Activated CD4-positive, alpha-beta T cell treated with anti-CD3 and anti-CD28 coated beads for 24 hours (primary cell): ENCODE results near the gene CRYZL1.

ENCODE experiments used
- DNase-seq, 2 donors: peaks; one replicate each; pipeline ENCODE4 v3.0.0-alpha.2; 2020; ENCODE audit warnings: low read depth in 2 of 2

The CRYZL1 gene

DNA sequence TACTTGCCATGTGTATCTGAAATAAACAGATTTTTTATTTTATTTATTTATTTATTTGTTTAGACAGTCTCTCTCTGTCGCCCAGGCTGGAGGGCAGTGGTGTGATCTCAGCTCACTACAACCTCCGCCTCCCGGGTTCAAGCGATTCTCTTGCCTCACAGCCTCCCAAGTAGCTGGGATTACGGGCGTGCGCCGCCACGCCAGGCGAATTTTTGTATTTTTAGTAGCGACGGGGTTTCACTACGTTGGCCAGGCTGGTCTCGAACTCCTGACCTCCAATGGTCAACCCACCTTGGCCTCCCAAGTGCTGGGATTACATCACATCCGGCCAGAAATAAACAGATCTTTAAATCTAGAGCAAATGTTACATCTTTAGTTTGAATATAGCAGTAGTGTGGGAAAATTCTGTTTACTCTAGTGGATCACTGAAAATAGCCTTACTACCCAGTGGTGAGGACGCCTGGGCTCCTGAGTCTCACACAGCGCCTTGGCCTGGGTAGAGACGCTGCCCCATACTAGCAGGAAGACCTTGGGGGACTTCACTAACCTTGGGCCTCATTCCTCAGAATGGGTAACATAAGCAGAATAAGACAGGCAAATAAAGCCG lies 100.3 kb downstream of the CRYZL1 start:
- no peak for DNase-seq

DNA sequence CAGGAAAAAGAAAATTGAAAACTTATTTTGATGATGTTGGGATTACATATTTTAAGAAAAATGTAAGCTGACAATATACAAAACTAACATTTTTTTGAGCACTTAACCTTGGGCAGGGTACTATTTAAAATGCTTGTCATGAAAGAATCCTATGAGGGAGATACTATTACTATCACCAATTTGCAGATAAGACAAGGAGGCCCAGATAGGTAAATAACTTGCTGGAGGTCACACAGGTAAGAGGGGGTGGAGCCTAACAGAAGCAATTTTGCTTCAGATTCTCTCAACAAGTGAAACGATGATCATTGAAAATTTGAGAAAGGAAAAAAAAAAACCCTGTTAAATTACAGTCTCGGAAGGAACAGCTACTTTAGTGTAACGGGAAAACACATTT lies 100.8 kb downstream of the CRYZL1 start:
- no peak for DNase-seq

DNA sequence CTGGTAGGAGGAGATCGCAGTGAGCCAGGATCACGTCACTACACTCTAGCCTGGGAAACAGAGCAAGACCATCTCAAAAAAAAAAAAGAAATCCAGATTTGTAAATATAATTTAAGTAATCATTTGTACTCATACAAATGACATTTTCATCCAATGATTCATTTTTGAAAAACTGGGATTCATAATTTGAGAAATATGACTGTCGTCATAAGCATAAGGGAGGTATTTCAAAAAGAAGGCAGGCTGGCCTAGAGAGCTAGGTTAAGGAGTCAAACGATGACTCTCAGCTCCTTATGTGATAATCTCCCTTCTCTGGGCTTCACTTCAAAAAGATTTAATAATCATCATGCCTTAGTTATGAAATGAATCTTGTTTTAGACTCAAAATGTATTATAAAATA lies 101.9 kb downstream of the CRYZL1 start:
- no peak for DNase-seq
